Activated CD4-positive, alpha-beta memory T cell treated with anti-CD3 and anti-CD28 coated beads for 36 hours (primary cell): ENCODE results near the gene LAPTM4A. TPM values are rescaled to one million over a fixed set of nuclear protein-coding genes. Genes with fewer than 3 reads are reported as not detected.
A peak's percentile ranks its signal among the peaks of the same experiment; 100 is the strongest.

Source experiments
- CTCF ChIA-PET: fragments of 350-600 bp; sonication (Branson Sonifier 250); formaldehyde crosslinking; loops from one replicate; lab custom pipeline; 2021; ENCODE audit warnings: antibody characterized with exemption, inconsistent platforms; lab: Charles Lee
- POLR2A ChIA-PET: fragments of 350-600 bp; sonication (Branson Sonifier 250); formaldehyde crosslinking; loops from one replicate; lab custom pipeline; 2021; ENCODE audit warnings: antibody characterized with exemption; lab: Charles Lee
- DNase-seq: peaks from one replicate; pipeline ENCODE4 v3.0.0-alpha.2; 2020
- H3K27ac Mint-ChIP-seq: one replicate; pipeline ENCODE4 v1.8.0; 2021; ENCODE audit warnings: mixed read lengths
- H3K27me3 Mint-ChIP-seq: one replicate; pipeline ENCODE4 v1.8.0; 2021; ENCODE audit warnings: mixed read lengths
- H3K36me3 Mint-ChIP-seq: one replicate; pipeline ENCODE4 v1.8.0; 2021; ENCODE audit warnings: mixed read lengths
- H3K4me1 Mint-ChIP-seq: one replicate; pipeline ENCODE4 v1.8.0; 2021; ENCODE audit warnings: low read depth, mixed read lengths
- H3K4me3 Mint-ChIP-seq: one replicate; pipeline ENCODE4 v1.8.0; 2021; ENCODE audit warnings: mild to moderate bottlenecking, mixed read lengths
- H3K9me3 Mint-ChIP-seq: one replicate; pipeline ENCODE4 v1.8.0; 2021; ENCODE audit warnings: mixed read lengths
- intact Hi-C: fragments of 100-400 bp; cut with micrococcal nuclease; formaldehyde crosslinking; loops from one replicate; pipeline ENCODE4 v1.15.1; 2023
- total RNA-seq, 2 experiments: library from RNA; stranded (reverse); gene quantifications; one replicate each; pipeline ENCODE4 v1.2.3, GENCODE V29; 2021

Gene LAPTM4A
- total RNA-seq, 2 experiments from 2014 or later: 26.7 to 29.0 TPM

DNA sequence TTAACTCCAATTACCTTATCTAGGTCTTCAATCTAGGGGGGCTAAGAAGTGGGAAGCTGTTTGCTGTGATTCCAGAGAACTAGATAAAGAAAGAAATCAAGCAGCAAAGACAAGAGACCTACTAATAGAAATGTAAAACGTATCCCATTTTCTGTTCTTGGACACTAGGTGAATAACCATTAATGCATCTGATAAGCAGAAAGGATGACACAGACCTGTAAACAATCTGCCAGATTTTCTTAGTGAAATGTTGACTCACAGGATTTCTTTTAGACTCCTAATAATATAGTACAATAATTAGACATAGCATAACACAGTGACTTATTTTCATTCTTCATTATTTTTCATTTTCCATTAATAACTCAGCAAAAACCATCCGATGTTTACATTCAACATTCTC, 62.8 kb downstream of the LAPTM4A start:
- Mint-ChIP-seq H3K4me3 (peak overlapping the region; percentile 90), H3K36me3 (peaks cover 15% of the 10 kb centered on the region), H3K27me3 (peaks cover 9% of the 10 kb centered on the region), H3K27ac (no peak overlapping the region), H3K4me1 (peaks cover 23% of the 10 kb centered on the region), H3K9me3 (no peaks in the 10 kb centered on the region)
- ChIA-PET POLR2A (no interaction called here), CTCF (interaction anchor here (1.3 to 1.9 kb wide), 2 partner anchors 27 to 112 kb away, joined by 4 to 8 read pairs; no protein-coding TSS in a partner anchor)
- DNase-seq: no peak
- intact Hi-C loops: loop anchor here (5.0 kb wide), 1 partner anchor 641 kb away; no protein-coding TSS in a partner anchor

DNA sequence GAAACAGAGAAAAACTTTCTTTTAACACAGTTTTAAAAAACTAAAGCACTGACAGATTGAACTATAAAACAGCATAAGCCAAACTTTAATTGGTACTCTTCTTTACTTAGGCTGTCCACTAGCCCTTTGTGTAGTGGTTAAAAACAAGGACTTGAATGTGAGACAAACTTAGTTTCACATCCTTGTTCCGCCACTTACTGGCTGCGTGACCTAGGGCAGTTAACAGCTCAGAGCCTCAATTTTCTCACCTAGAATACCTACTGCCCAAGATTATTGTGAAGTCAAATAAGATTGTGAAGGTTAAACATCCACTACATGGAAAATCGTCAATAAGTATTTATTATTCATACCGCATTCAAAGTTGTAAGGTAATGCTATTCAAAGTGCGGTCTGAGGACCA, 63.5 kb downstream of the LAPTM4A start:
- ChIA-PET POLR2A (no interaction called here), CTCF (interaction anchor here (1.3 kb wide), 1 partner anchor 112 kb away, joined by 4 read pairs; no protein-coding TSS in a partner anchor)
- Mint-ChIP-seq H3K9me3 (no peaks in the 10 kb centered on the region), H3K4me1 (peaks cover 23% of the 10 kb centered on the region), H3K27me3 (peaks cover 5% of the 10 kb centered on the region), H3K4me3 (no peak overlapping the region), H3K36me3 (peaks cover 15% of the 10 kb centered on the region), H3K27ac (no peak overlapping the region)
- intact Hi-C loops: loop anchor here (5.0 kb wide), 1 partner anchor 641 kb away; no protein-coding TSS in a partner anchor
- DNase-seq: no peak

Other genes starting within 250 kb of the LAPTM4A start
- gene TTC32, start 149.6 kb downstream of the LAPTM4A start, total RNA-seq: 10 to 100 TPM; 14.2 to 17.3 TPM
- 1 to 10 TPM; 6.0 to 7.1 TPM for gene WDR35, start 61.5 kb downstream of the LAPTM4A start, total RNA-seq
- gene MATN3, start 39.0 kb downstream of the LAPTM4A start, total RNA-seq: not detected
- under 1 TPM in 1 of 2 experiments, not detected in 1; 0.12 TPM for gene SDC1, start 173.5 kb upstream of the LAPTM4A start, total RNA-seq